GM12875 (cell line): Measurements from ENCODE around the gene PI16.

ENCODE experiments used
- H3K4me3 ChIP-seq: one replicate; pipeline ENCODE4 v1.5.1; 2011; ENCODE audit warnings: low read depth, low read length, control low read depth
- CTCF ChIP-seq: IDR thresholded peaks from 2 replicates; pipeline ENCODE4 v1.5.1; 2011; ENCODE audit warnings: low read depth, mild to moderate bottlenecking, control low read depth, inconsistent platforms, low read length, moderate library complexity, borderline replicate concordance; ENCODE audit not compliant: insufficient read depth

The PI16 gene

GRCh38 chr6:36920546-36920945 is 34.0 kb upstream of the PI16 start:
- TF ChIP-seq CTCF, result no peak
- H3K4me3 ChIP-seq, result no peak overlapping the region

- no peak for TF ChIP-seq CTCF
- H3K4me3 ChIP-seq, result no peak overlapping the region
Observed at GRCh38 chr6:36924131-36924530, 30.4 kb upstream of the PI16 start.

DNA sequence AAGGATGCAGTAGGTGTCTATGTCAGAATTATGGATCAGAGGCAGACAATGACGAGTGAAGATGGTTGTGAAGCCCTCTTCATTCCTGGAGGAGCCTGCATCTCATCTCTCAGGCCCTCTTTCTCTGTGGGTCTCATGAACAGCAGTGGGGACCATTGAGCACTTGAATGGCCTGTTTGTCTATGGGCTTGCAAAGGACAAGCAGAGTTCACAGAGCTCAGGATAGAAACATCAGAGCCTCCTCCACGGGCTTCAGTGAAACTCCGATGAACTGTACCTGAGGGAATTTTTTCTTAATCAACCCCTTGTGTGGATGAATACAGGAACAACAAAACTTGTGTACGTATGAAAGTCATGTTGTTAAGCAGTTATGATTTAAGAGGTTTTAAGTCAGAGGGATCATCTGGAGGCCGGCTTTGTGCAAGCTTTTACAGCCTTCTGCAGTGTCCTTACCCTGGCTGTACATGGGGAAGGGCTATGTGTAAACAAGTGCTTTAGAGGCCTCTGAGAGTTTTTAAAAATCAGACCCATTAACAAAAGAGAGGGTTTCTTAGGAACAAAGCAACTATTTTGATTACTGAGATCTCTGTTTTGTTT is 29.7 kb upstream of the PI16 start:
- H3K4me3 ChIP-seq, result no peak overlapping the region
- TF ChIP-seq CTCF, result no peak

- no peak for TF ChIP-seq CTCF
- H3K4me3 ChIP-seq, result no peak overlapping the region
Observed at GRCh38 chr6:36925809-36926208, 28.7 kb upstream of the PI16 start.

- no peak overlapping the region for H3K4me3 ChIP-seq
- no peak for TF ChIP-seq CTCF
Observed at GRCh38 chr6:36926708-36927513, 27.6 kb upstream of the PI16 start.

- H3K4me3 ChIP-seq, result no peak overlapping the region
- no peak for TF ChIP-seq CTCF
Observed at GRCh38 chr6:36927691-36928546, 26.6 kb upstream of the PI16 start.

DNA sequence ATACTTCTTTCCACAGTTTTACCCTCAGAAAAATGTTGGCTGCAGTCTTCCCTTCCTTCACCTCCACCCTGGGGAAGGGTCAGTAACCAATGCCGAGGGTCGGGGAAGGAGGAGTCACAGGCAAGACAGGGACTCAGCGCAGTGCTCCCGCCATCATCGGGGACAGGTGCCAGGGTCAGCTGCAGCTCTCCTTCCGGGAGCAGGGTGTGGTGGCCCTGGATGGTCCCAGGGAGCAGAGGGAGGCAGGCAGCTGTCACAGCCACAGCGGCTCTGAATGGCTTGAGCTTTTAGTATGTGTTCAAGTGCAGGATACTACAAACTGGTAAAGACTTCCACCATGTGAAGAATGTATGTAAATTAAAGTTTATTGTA is 26.0 kb upstream of the PI16 start:
- TF ChIP-seq CTCF, result no peak
- H3K4me3 ChIP-seq, result no peak overlapping the region
